GM12878 (cell line): ENCODE data around the gene MSH5. TPM values are rescaled to one million over a fixed set of nuclear protein-coding genes. Genes with fewer than 3 reads are reported as not detected.

Source experiments
- ATAC-seq: fragments of 200-7000 bp; cut with Tn5 transposase; 3 replicates; pipeline ENCODE4 v1.9.1; 2020; ENCODE audit warnings: mild to moderate bottlenecking, moderate library complexity
- BruUV-seq: library from RNA; stranded (reverse); fragments of 400-500 nt; replicated peaks from 2 replicates; lab custom pipeline; 2021; lab: Mats Ljungman, UMichigan
- CTCF ChIA-PET: fragments of 300-600 bp; sonication (Branson Sonifier 250); formaldehyde crosslinking; extraction: SDS; loops from one replicate; lab custom pipeline; 2021; ENCODE audit warnings: inconsistent platforms; lab: Yijun Ruan, JAX
- POLR2A ChIA-PET: fragments of 350-600 bp; formaldehyde crosslinking; extraction: SDS; loops from one replicate; lab custom pipeline; 2021; ENCODE audit warnings: inconsistent platforms; lab: Charles Lee
- RAD21 ChIA-PET: fragments of 300-600 bp; sonication (Branson Sonifier 250); formaldehyde crosslinking; loops from one replicate; lab custom pipeline; 2023; ENCODE audit warnings: antibody characterized with exemption; ENCODE audit not compliant: unreplicated experiment; lab: Charles Lee
- SMC1A ChIA-PET: fragments of 300-600 bp; sonication (Branson Sonifier 250); formaldehyde crosslinking; loops from one replicate; lab custom pipeline; 2023; ENCODE audit not compliant: unreplicated experiment, uncharacterized antibody; lab: Charles Lee
- DNase-seq: peaks from one replicate; pipeline ENCODE4 v3.0.0-alpha.2; 2011; ENCODE audit warnings: low read depth, low spot score
- FAIRE-seq: peaks from 3 replicates; lab custom pipeline; 2011; peaks lifted over from hg19 to GRCh38; lab: Jason Lieb, UNC
- H2AFZ ChIP-seq: 2 replicates; pipeline ENCODE4 v1.6.0; 2011; ENCODE audit warnings: low read depth, low read length, control low read depth; ENCODE audit not compliant: control insufficient read depth
- H3K27ac ChIP-seq: 2 replicates; pipeline ENCODE4 v1.5.1; 2011; ENCODE audit warnings: control low read depth; ENCODE audit not compliant: control insufficient read depth, insufficient read depth
- H3K27me3 ChIP-seq, 2 experiments: replicated peaks in 1 of 2; 2 replicates each; pipeline versions ENCODE4 v1.6.0 to v1.6.1; 2011; ENCODE audit warnings: low read length in 1 of 2; ENCODE audit not compliant: control insufficient read depth in 2 of 2, insufficient read depth in 2 of 2
- H3K36me3 ChIP-seq, 2 experiments: 2 replicates each; pipeline ENCODE4 v1.5.1; 2011; ENCODE audit warnings: low read length in 1 of 2; ENCODE audit not compliant: control insufficient read depth in 2 of 2, insufficient read depth in 2 of 2
- H3K4me1 ChIP-seq: 2 replicates; pipeline ENCODE4 v1.6.1; 2011; ENCODE audit warnings: mild to moderate bottlenecking, low read length, moderate library complexity, mixed read lengths; ENCODE audit not compliant: control insufficient read depth, insufficient read depth
- H3K4me2 ChIP-seq: 2 replicates; pipeline ENCODE4 v1.6.0; 2011; ENCODE audit warnings: control low read depth; ENCODE audit not compliant: control insufficient read depth, insufficient read depth
- H3K4me3 ChIP-seq: fragments of 200-600 bp; sonication (generic); 2 replicates; pipeline ENCODE4 v1.5.1; 2016
- H3K79me2 ChIP-seq: 2 replicates; pipeline ENCODE4 v1.6.0; 2011; ENCODE audit warnings: low read length; ENCODE audit not compliant: control insufficient read depth, insufficient read depth
- H3K9ac ChIP-seq: 2 replicates; pipeline ENCODE4 v1.8.0; 2011; ENCODE audit warnings: low read length, control low read depth, mixed read lengths; ENCODE audit not compliant: control insufficient read depth, insufficient read depth
- H3K9me3 ChIP-seq: replicated peaks from 3 replicates; pipeline ENCODE4 v1.5.1; 2011; ENCODE audit warnings: mild to moderate bottlenecking, low read length; ENCODE audit not compliant: control insufficient read depth, insufficient read depth
- H4K20me1 ChIP-seq: 2 replicates; pipeline ENCODE4 v1.6.0; 2011; ENCODE audit not compliant: control insufficient read depth, insufficient read depth
- ETV6 ChIP-seq, 2 experiments: fragments of 450-650 bp in 1 of 2; IDR thresholded peaks in 1 of 2; conservative IDR thresholded peaks in 1 of 2; 2 replicates each; pipeline ENCODE4 v1.6.1; 2014; ENCODE audit warnings: antibody characterized with exemption in 1 of 2, borderline replicate concordance in 1 of 2, low read depth in 1 of 2, mild to moderate bottlenecking in 1 of 2, moderate library complexity in 1 of 2
- MYC ChIP-seq: IDR thresholded peaks from 2 replicates; pipeline ENCODE4 v1.6.1; 2011; ENCODE audit warnings: mild to moderate bottlenecking, low read length, moderate library complexity, inconsistent platforms; ENCODE audit not compliant: insufficient read depth, insufficient replicate concordance, insufficient read length, severe bottlenecking
- WGBS: methylation state at CpG from one replicate; pipeline ENCODE4 v1.1.6; 2016; ENCODE audit warnings: low lambda C conversion rate; ENCODE audit not compliant: insufficient replicate concordance, insufficient coverage; ENCODE audit errors: missing lambda C conversion rate; 5-methylcytosine and 5-hydroxymethylcytosine counted together
- in situ Hi-C: fragments of 300-500 bp; cut with MboI; formaldehyde crosslinking; loops from 9 replicates; pipeline ENCODE4 v1.14.3; 2018; ENCODE audit warnings: mixed read lengths
- intact Hi-C: fragments of 100-400 bp; cut with micrococcal nuclease; formaldehyde crosslinking; loops from one replicate; pipeline ENCODE4 v1.14.2; 2022; ENCODE audit not compliant: unreplicated experiment
- polyA plus RNA-seq, 11 experiments: library from polyadenylated mRNA; depleted of rRNA in 4 of 11; unstranded in 6 of 11; stranded (reverse) in 5 of 11; fragments of >200 nt; fragmentation: Nextera tagmentation in 4 of 11; fragmentation: Illumina TruSeq in 1 of 11; extraction: Ambion mirVana in 4 of 11; extraction: Trizol in 1 of 11; gene quantifications; 1 replicate in 1 of 11; 2 replicates in 10 of 11; pipeline versions ENCODE4 v1.2.1 to v1.2.3, GENCODE V29; 2011 to 2016; ENCODE audit warnings: inconsistent platforms in 2 of 11, missing spikeins in 2 of 11, low read depth in 1 of 11
- total RNA-seq, 4 experiments: library from RNA; depleted of rRNA in 3 of 4; stranded (reverse); fragments of >200 nt in 3 of 4; fragmentation: Illumina TruSeq in 1 of 4; extraction: Trizol in 1 of 4; gene quantifications; 2 replicates each; pipeline versions ENCODE4 v1.2.1 to v1.2.3, GENCODE V29; 2013 to 2021

MSH5 gene
- total and polyA plus RNA-seq, 10 of the 15 experiments (the other 5 are each of a cell fraction or from before 2014, with no cell fraction given) = 9.1 to 52.7 (median 30.0) TPM

DNA sequence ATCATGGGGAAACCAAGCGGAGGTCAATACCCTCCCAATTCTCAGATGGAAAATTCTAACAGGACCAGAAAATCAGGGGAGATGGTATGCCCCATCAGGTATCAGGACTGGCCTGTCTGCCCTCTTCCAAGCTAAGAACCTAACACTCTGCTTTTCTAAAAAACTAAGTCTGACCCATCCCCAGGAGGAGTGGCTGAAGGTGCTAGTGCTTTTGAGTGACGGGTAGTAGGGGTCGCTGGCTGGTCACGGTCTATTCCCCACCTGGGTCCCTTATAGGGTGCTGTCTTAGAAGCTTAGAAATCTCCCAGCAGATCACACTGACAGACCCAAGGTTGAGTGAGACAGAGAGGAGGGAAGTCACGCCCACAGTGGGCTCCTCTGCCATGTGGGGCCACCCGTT is 46.3 kb upstream of the MSH5 start:
- no peak for DNase-seq
- H3K4me3 ChIP-seq = no peak overlapping the region
- no peaks in the 10 kb centered on the region for H4K20me1 ChIP-seq
- ATAC-seq = no peak
- BruUV-seq = no TSS peak
- H3K9ac ChIP-seq = no peak overlapping the region
- no peak overlapping the region for H3K27ac ChIP-seq
- no peaks in the 10 kb centered on the region for H3K4me1 ChIP-seq
- H3K36me3 ChIP-seq = peaks cover 17 to 29% of the 10 kb centered on the region in 2 experiments
- no peak for FAIRE-seq
- SMC1A ChIA-PET = interaction anchor here (0.6 to 1.7 kb wide), 4 partner anchors 9 to 601 kb away, joined by 3 read pairs; partner anchors contain the start of gene LY6G6F
- H3K4me2 ChIP-seq = no peak overlapping the region
- H3K79me2 ChIP-seq = no peaks in the 10 kb centered on the region
- no peak overlapping the region for H2AFZ ChIP-seq
- 85% methylated on average over 6 of the region's 6 CpGs for WGBS
- intact Hi-C loops = no loop called here
- RAD21 ChIA-PET = no interaction called here
- TF ChIP-seq MYC = no peak
- POLR2A ChIA-PET = interaction anchor here (0.6 to 2.2 kb wide), 3 partner anchors 27 to 72 kb away, joined by 4 to 7 read pairs (median 5); no protein-coding TSS in a partner anchor
- in situ Hi-C loops = no loop called here
- CTCF ChIA-PET = interaction anchor here (0.7 to 2.1 kb wide), 2 partner anchors 10 to 13 kb away, joined by 3 to 4 read pairs; partner anchors contain the start of gene ABHD16A
- H3K27me3 ChIP-seq = no peaks in the 10 kb centered on the region
- H3K9me3 ChIP-seq = no peaks in the 10 kb centered on the region

DNA sequence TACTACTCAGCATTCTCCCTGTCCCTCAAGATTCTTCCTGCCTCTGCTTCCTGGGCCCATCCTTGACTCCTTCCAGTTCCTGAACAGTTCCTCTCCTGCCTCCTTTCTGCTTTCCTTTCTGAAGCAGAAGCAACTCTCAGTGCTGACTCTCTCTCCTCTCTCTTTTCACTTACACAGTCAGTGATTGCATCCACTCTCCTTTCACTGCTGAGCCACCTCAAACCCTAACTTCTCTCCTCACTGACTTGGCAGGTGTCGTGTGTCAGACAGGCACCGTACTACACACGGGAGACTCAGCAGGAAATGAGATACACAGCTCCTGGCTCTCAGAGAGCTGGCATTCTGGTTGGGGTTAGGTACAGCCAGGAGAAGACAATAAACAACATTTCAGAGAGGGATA is 42.2 kb upstream of the MSH5 start:
- no peak overlapping the region for H3K27ac ChIP-seq
- H3K36me3 ChIP-seq = peaks cover 8 to 16% of the 10 kb centered on the region in 2 experiments
- no peak overlapping the region for H3K4me3 ChIP-seq
- WGBS = 16% methylated on average over 3 of the region's 3 CpGs
- FAIRE-seq (no peak), DNase-seq (no peak)
- no peak overlapping the region for H3K4me2 ChIP-seq
- in situ Hi-C loops = no loop called here
- ChIA-PET RAD21 (interaction anchor here (0.6 kb wide), 1 partner anchor 191 kb away, joined by 4 read pairs; no protein-coding TSS in a partner anchor), POLR2A (interaction anchor here (0.7 kb wide), 1 partner anchor 33 kb away, joined by 3 read pairs; no protein-coding TSS in a partner anchor)
- H3K79me2 ChIP-seq = peaks cover 14% of the 10 kb centered on the region
- H3K9ac ChIP-seq = no peak overlapping the region
- TSS peak; percentile 20 for BruUV-seq
- TF ChIP-seq ETV6 (conservative IDR thresholded peaks at IDR 0.05 in 1 of 2, IDR thresholded peaks at IDR 0.05 in 1 of 2; ENCODE audit: borderline replicate concordance in 1 of 2, low read depth in 1 of 2) = no peak
- TF ChIP-seq, all 136 proteins: peak for 0
- CTCF ChIA-PET = interaction anchor here (0.7 to 2.7 kb wide), 2 partner anchors 72 to 197 kb away, joined by 3 to 8 read pairs; no protein-coding TSS in a partner anchor
- Histone ChIP-seq H2AFZ (no peak overlapping the region), H4K20me1 (no peaks in the 10 kb centered on the region), H3K4me1 (peaks cover 9% of the 10 kb centered on the region; the same call in 1 of the 2 replicates), H3K9me3 (no peaks in the 10 kb centered on the region), H3K27me3 (no peaks in the 10 kb centered on the region)
- intact Hi-C loops = no loop called here
- ATAC-seq = peak; percentile 22; the same call in 2 of the 3 replicates
- SMC1A ChIA-PET = no interaction called here
